Medulla oblongata (tissue), 1 donor: ENCODE data around the gene KCTD21.

Source experiments
- DNase-seq: peaks from one replicate; pipeline ENCODE4 v3.0.0-alpha.2; 2015; ENCODE audit errors: extremely low spot score

KCTD21 gene

GRCh38 chr11:78139422-78140391 is 48.7 kb downstream of the KCTD21 start, which contains the start of gene ALG8:
TSS of gene ALG8 (minus strand) at chr11:78139626. CDS start at chr11:78139588, 38 bp downstream.
- DNase-seq: peak; percentile 96

- DNase-seq: no peak
Observed at GRCh38 chr11:78138694-78139421, 49.6 kb downstream of the KCTD21 start.

GRCh38 chr11:78138291-78138690 is 50.1 kb downstream of the KCTD21 start:
- DNase-seq: no peak

GRCh38 chr11:78132475-78132874 is 56.0 kb downstream of the KCTD21 start:
- DNase-seq: no peak

- no peak for DNase-seq
Observed at GRCh38 chr11:78131956-78132355, 56.5 kb downstream of the KCTD21 start.

- no peak for DNase-seq
Observed at GRCh38 chr11:78127403-78127802, 61.0 kb downstream of the KCTD21 start.
